Sigmoid colon (tissue), 7 donors: ENCODE data around the gene NPY4R. TPM values are rescaled to one million over a fixed set of nuclear protein-coding genes. Genes with fewer than 3 reads are reported as not detected.
"Not testable (repeated sequence)": the region's sequence is repeated elsewhere in the genome, so short reads cannot be mapped to it uniquely, and the experiment has no call there.

ENCODE experiments used
- DNase-seq: peaks from one replicate; pipeline ENCODE4 v3.0.0-alpha.2; 2019
- H3K27ac ChIP-seq, 4 donors: fragments of 200-600 bp; sonication (generic); one replicate each; pipeline ENCODE4 v1.5.1; 2016 to 2019; ENCODE audit warnings: mild to moderate bottlenecking in 1 of 4
- H3K27me3 ChIP-seq, 3 donors: fragments of 200-600 bp; sonication (generic); one replicate each; pipeline ENCODE4 v1.5.1; 2019; ENCODE audit warnings: mild to moderate bottlenecking in 1 of 3
- H3K36me3 ChIP-seq, 4 donors: fragments of 200-600 bp; sonication (generic); one replicate each; pipeline ENCODE4 v1.5.1; 2016 to 2019
- H3K4me1 ChIP-seq, 4 donors: fragments of 200-600 bp; sonication (generic); one replicate each; pipeline ENCODE4 v1.5.1; 2017 to 2019
- H3K4me3 ChIP-seq, 4 donors: fragments of 200-600 bp; sonication (generic); one replicate each; pipeline ENCODE4 v1.5.1; 2017 to 2019; ENCODE audit warnings: mild to moderate bottlenecking in 2 of 4, moderate library complexity in 1 of 4
- H3K9me3 ChIP-seq, 4 donors: fragments of 200-600 bp in 3 of 4; sonication (generic) in 3 of 4; one replicate each; pipeline versions ENCODE4 v1.5.1 to v1.6.1; 2013 to 2019
- EP300 ChIP-seq, 4 donors: sonication (generic); formaldehyde crosslinking; IDR thresholded peaks; one replicate each; pipeline ENCODE4 v1.6.1; 2017; ENCODE audit warnings: antibody characterized with exemption in 4 of 4
- POLR2A ChIP-seq, 2 donors: fragments of 450-650 bp; IDR thresholded peaks; one replicate each; pipeline ENCODE4 v1.6.1; 2016; ENCODE audit warnings: antibody characterized with exemption in 2 of 2, mild to moderate bottlenecking in 2 of 2, moderate library complexity in 2 of 2
- POLR2AphosphoS5 ChIP-seq, 4 donors: sonication (generic); formaldehyde crosslinking; IDR thresholded peaks; one replicate each; pipeline ENCODE4 v1.6.1; 2017; ENCODE audit warnings: antibody characterized with exemption in 4 of 4
- WGBS, 2 donors: extraction: QIAGEN DNeasy Blood & Tissue Kit; methylation state at CpG; one replicate each; pipeline ENCODE4 v1.1.7; 2013; 5-methylcytosine and 5-hydroxymethylcytosine counted together
- intact Hi-C: fragments of 100-400 bp; cut with DNase I; formaldehyde crosslinking; loops from one replicate; pipeline ENCODE4 v1.15.1; 2023
- polyA plus RNA-seq, 3 donors: library from polyadenylated mRNA; stranded (reverse); fragments of 200-250 nt; gene quantifications; one replicate each; pipeline ENCODE4 v1.2.3, GENCODE V29; 2013
- total RNA-seq, 4 donors: library from RNA; depleted of rRNA; stranded (reverse); fragments of >200 nt; gene quantifications; one replicate each; pipeline ENCODE4 v1.1.0, GENCODE V29; 2016
- TF ChIP-seq, protein P1 (sequence below), 4 experiments: fragments of 450-650 bp in 3 of 4; fragments of 200-600 bp in 1 of 4; IDR thresholded peaks; one replicate each; pipeline ENCODE4 v1.5.1; 2016 to 2019; ENCODE audit warnings: antibody characterized with exemption in 4 of 4, mild to moderate bottlenecking in 3 of 4, moderate library complexity in 2 of 4
- donor health status: healthy with polysubstance abuse.
- donor health status: Bipolar disorder and iron deficiency.
- donor health status: healthy.

Gene NPY4R, protein sequence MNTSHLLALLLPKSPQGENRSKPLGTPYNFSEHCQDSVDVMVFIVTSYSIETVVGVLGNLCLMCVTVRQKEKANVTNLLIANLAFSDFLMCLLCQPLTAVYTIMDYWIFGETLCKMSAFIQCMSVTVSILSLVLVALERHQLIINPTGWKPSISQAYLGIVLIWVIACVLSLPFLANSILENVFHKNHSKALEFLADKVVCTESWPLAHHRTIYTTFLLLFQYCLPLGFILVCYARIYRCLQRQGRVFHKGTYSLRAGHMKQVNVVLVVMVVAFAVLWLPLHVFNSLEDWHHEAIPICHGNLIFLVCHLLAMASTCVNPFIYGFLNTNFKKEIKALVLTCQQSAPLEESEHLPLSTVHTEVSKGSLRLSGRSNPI
- 1 to 10 TPM; 1.5 to 6.6 (median 4.1) TPM for total RNA-seq
- 1 to 10 TPM in 2 of 3 donors, under 1 TPM in 1; 0.46 to 3.1 (median 2.4) TPM for polyA plus RNA-seq

DNA sequence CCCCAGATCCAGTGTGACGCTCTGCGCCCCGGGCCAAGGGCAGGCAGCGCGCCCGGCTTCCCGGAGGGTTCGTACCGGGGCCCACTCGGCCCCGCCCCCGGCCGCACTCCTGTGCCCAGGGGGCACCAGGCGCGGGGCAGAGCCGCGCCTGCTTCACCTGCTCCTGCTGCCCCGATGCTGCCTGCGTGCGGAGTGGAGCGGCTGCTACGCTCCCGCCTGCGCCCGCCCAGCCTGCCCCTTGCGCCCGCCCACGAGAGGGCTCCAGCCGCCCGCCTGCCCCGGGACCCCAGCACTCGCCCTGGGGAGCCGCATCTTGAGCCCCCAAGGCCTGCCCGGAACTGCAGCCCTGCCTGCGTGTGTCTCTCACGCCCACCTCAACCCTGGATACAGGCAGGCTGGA, at the start of gene NPY4R:
Gene NPY4R, minus strand, starts transcription at position 194 of the 400 bp plus-strand sequence. CDS start 3,323 bp downstream, outside the sequence.
- intact Hi-C loops, H3K27me3 ChIP-seq, H3K9me3 ChIP-seq, H3K27ac ChIP-seq, H3K4me1 ChIP-seq, H3K36me3 ChIP-seq: not testable (repeated sequence)
- peak within 1 kb of the TSS in 2 of 4 donors; percentile 25 to 37 for H3K4me3 ChIP-seq
- WGBS, 2 donors = 13 to 16% methylated on average over 18 to 19 of the region's 36 CpGs
- peak; percentile 52 for DNase-seq

DNA sequence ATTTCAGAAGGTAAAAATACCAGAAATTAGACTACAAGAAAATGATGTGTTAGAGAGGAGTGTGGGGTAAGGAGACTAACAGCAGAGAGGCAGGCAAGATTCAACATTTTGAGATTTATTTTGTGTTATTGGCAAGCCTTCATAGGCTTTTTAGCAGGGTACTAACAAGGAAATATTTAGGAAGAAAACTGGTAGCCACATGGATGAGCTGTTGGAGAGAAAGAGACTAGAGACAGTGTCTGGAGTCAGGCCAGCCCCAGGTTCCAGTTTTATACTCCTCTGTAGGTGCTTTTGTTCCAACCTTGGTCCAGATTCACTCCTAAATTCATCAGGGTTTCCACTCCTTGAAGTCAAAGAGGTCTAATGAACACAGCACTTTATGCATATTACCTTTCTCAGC, 49.6 kb upstream of the NPY4R start:
- no peak for DNase-seq
- no peaks in the 10 kb centered on the region for H3K27me3 ChIP-seq
- no peak overlapping the region for H3K27ac ChIP-seq
- H3K9me3 ChIP-seq = no peaks in the 10 kb centered on the region
- H3K4me3 ChIP-seq = no peak overlapping the region
- peaks cover 0 to 11% (median 7%) of the 10 kb centered on the region in 4 donors for H3K4me1 ChIP-seq
- H3K36me3 ChIP-seq = no peaks in the 10 kb centered on the region
- intact Hi-C loops = no loop called here
- no peak for TF ChIP-seq POLR2AphosphoS5 (IDR thresholded peaks at IDR 0.05)
- no peak for TF ChIP-seq POLR2A (IDR thresholded peaks at IDR 0.05)
- TF ChIP-seq, protein P1, sequence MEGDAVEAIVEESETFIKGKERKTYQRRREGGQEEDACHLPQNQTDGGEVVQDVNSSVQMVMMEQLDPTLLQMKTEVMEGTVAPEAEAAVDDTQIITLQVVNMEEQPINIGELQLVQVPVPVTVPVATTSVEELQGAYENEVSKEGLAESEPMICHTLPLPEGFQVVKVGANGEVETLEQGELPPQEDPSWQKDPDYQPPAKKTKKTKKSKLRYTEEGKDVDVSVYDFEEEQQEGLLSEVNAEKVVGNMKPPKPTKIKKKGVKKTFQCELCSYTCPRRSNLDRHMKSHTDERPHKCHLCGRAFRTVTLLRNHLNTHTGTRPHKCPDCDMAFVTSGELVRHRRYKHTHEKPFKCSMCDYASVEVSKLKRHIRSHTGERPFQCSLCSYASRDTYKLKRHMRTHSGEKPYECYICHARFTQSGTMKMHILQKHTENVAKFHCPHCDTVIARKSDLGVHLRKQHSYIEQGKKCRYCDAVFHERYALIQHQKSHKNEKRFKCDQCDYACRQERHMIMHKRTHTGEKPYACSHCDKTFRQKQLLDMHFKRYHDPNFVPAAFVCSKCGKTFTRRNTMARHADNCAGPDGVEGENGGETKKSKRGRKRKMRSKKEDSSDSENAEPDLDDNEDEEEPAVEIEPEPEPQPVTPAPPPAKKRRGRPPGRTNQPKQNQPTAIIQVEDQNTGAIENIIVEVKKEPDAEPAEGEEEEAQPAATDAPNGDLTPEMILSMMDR (IDR thresholded peaks at IDR 0.05) = no peak
- no peak for TF ChIP-seq EP300 (IDR thresholded peaks at IDR 0.05)

DNA sequence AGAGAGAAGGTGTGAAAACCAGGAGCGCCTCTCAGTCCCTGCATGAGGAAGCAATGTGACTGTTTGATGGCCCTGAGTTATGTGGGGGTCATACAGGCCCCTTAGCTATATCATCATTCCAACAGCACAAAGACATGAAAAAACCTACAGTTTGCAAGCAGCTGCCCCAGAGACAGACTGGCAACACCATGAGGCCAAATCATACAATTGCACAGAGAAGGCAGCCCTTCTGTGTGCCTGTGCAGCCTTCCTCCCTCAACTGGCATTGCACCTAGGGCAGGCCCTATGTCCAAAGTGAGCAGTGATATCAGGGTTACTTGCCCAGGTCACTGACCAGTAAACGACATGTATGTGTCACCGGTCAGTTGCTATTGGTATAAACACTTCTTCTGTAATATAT, 49.1 kb upstream of the NPY4R start:
- WGBS, 2 donors = 80 to 81% methylated on average over 3 of the region's 3 CpGs
- Histone ChIP-seq H3K4me1 (peaks cover 0 to 11% (median 7%) of the 10 kb centered on the region in 4 donors), H3K27me3 (no peaks in the 10 kb centered on the region), H3K4me3 (no peak overlapping the region), H3K27ac (no peak overlapping the region), H3K9me3 (no peaks in the 10 kb centered on the region), H3K36me3 (no peaks in the 10 kb centered on the region)
- no peak for DNase-seq
- intact Hi-C loops = no loop called here
- TF ChIP-seq, protein P1 (IDR thresholded peaks at IDR 0.05) = no peak
- TF ChIP-seq POLR2A (IDR thresholded peaks at IDR 0.05) = no peak
- TF ChIP-seq POLR2AphosphoS5 (IDR thresholded peaks at IDR 0.05) = no peak
- TF ChIP-seq EP300 (IDR thresholded peaks at IDR 0.05) = no peak

DNA sequence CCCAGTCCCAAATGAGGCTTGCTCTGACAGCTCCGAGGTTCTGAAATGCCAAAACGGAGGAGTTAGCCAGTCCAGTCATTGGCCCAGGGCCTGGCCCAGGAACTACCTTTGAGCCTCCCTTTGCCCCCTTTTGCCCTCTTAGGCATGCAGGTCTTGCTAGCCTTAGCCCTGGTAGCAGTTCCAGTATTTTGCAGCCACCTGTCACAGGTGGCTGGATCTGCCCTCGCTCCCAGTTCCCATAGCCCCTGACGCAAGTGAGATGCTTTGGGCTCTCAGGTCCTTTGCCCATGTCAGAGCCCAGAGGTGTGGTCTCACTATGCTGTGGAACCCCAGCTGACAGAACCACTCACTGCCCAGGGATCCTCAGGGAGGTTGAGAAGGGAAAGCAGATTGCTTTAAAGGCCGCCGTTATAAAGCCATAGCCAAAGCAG, 48.7 kb upstream of the NPY4R start:
- Histone ChIP-seq H3K4me1 (peaks cover 0 to 11% (median 7%) of the 10 kb centered on the region in 4 donors), H3K27me3 (no peaks in the 10 kb centered on the region), H3K4me3 (no peak overlapping the region), H3K9me3 (no peaks in the 10 kb centered on the region), H3K36me3 (no peaks in the 10 kb centered on the region), H3K27ac (no peak overlapping the region)
- WGBS, 2 donors = 78 to 84% methylated on average over 6 of the region's 6 CpGs
- intact Hi-C loops = no loop called here
- no peak for DNase-seq
- TF ChIP-seq POLR2A (IDR thresholded peaks at IDR 0.05) (no peak), POLR2AphosphoS5 (IDR thresholded peaks at IDR 0.05) (no peak), EP300 (IDR thresholded peaks at IDR 0.05) (no peak)
- TF ChIP-seq, protein P1 (IDR thresholded peaks at IDR 0.05) = no peak

DNA sequence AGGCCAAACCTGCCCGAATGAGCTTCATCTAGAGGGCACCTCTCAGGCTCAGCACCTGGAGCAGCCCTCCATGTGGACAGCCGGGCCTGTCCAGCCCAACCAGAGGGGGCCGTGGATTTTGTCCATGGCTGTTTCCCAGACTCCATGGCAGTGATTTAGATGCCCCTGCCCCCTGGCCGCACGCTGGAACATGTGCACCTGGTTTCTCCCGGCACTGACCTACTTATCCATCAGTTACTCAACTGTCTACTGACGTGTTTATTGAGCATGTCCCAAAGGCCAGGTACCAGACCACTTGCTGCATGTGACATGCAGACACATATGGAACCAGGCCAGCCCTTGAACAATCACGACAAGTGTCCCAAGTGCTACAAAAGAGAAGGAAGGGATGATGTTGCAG, 47.6 kb upstream of the NPY4R start:
- DNase-seq, H3K27me3 ChIP-seq, H3K4me3 ChIP-seq, H3K9me3 ChIP-seq, intact Hi-C loops, H3K27ac ChIP-seq, H3K36me3 ChIP-seq: not testable (repeated sequence)
- no CpG with 5 or more reads among the region's 8 CpGs for WGBS, 2 donors
- H3K4me1 ChIP-seq = peaks cover 0 to 11% (median 7%) of the 10 kb centered on the region in 4 donors

DNA sequence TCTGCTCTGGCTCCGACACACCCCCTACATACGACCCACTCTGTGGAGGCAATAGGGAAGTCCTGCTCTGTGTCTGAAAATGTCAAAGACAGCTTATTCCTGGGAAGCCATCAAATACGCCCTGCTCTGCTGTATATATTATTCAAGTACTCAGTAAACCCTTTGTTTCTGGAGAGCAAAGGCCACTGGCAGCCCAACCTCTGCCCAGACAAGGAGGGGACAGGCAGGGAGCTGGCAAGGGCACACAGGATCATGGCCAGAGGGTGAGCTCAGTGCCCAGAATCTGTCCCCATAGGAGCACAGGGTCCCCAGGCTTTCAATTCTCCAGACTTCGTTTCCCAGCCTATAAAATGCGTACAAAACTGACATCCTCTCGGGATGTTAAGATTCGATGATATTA, 47.0 kb upstream of the NPY4R start:
- intact Hi-C loops, DNase-seq, H3K36me3 ChIP-seq, H3K4me3 ChIP-seq, H3K27ac ChIP-seq, H3K9me3 ChIP-seq, H3K27me3 ChIP-seq: not testable (repeated sequence)
- H3K4me1 ChIP-seq = peaks cover 0 to 11% (median 7%) of the 10 kb centered on the region in 4 donors
- WGBS, 2 donors = 13 to 72% methylated on average over 3 of the region's 7 CpGs

DNA sequence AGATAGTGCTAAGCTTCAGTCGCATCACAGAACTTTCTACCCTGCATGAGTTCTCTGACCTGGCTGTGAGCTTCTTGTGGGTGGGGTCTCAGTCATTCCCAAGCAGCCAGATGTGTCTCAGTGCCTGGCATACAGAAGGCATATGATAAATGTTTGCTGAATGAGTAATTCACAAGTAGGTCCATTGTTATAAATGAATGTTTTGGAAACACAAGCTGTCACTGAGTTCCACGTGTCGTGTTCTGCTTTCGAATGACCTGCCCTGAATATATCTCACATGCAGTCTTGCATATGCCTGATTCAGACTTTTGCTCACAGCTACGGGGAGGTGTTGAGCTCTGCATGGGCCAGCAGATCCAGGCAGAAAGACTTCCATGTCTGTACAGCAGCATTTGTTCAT, 46.2 kb upstream of the NPY4R start:
- H3K27ac ChIP-seq, H3K27me3 ChIP-seq, H3K4me1 ChIP-seq, H3K4me3 ChIP-seq, H3K36me3 ChIP-seq, DNase-seq, intact Hi-C loops, H3K9me3 ChIP-seq: not testable (repeated sequence)
- no CpG with 5 or more reads among the region's 5 CpGs for WGBS, 2 donors

DNA sequence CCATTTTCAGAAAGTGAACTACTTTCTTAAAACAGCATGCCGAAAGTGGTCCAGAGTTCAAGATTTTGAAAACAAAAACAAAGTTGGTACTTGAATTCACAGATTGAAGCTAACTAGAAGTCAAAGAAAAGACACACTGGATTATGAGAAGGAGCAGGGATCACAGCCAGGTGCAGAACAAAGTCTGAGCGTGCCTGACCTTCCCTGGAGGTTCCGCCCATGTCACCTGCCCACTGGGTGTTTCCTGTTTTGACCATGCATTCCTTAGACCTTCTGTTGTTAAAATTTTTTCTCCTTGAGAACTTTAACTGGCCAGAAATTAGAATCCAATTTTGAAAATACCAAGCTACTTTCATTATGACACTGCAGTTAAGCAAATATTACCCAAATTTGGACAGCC, 34.2 kb upstream of the NPY4R start:
- H3K36me3 ChIP-seq, H3K27ac ChIP-seq, H3K27me3 ChIP-seq, intact Hi-C loops, H3K4me3 ChIP-seq, DNase-seq, H3K9me3 ChIP-seq, H3K4me1 ChIP-seq: not testable (repeated sequence)
- WGBS, 2 donors = no CpG with 5 or more reads among the region's 3 CpGs

DNA sequence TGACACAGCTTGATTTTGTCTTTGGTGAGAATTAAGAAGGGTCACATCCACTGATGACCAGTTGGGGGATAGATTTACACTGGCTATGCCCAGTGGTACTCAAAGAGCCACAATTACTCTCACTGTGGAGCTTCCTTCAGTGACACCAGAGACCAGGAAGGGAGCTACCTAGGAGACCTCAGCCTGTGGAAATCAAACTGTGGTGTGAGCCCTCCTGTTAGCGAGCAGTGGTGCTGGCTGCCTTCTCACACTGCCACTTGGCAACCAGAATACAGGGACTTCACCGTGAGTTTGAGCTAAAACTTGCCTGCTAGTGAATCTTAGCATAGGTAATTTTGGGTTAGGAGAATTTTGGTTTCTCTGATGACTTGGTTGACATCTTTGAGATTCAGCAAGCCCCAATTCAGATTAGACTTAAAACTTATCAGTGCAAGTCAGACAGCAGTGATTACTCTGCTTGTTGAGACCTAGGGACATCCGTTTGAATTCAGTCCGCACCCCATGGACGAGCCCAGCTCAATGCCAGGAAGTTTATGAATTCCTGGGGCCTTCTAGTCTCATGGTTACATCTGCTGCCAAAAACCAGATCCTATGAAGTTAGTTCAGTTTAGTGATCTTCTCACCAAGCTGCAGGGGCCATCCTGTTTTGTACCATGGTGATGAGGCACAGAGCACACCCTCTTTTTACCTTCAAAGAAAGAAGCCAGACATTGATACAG, 33.4 kb upstream of the NPY4R start:
- H3K4me1 ChIP-seq, H3K9me3 ChIP-seq, intact Hi-C loops, DNase-seq, H3K27me3 ChIP-seq, H3K36me3 ChIP-seq, H3K4me3 ChIP-seq, H3K27ac ChIP-seq: not testable (repeated sequence)
- WGBS, 2 donors = 67 to 69% methylated on average over 2 of the region's 5 CpGs
